Activated CD8-positive, alpha-beta memory T cell treated with anti-CD3 and anti-CD28 coated beads for 48 hours (primary cell): Measurements from ENCODE around the gene DDC.
"Not testable (repeated sequence)": the region's sequence is repeated elsewhere in the genome, so short reads cannot be mapped to it uniquely, and the experiment has no call there.

Experiments used
- DNase-seq, 3 experiments: peaks; one replicate each; pipeline ENCODE4 v3.0.0-alpha.2; 2020; ENCODE audit warnings: low read depth in 2 of 3, low spot score in 2 of 3

DDC gene

GRCh38 chr7:50555594-50556140 is 9.5 kb downstream of the DDC start:
- DNase-seq = no peak

- DNase-seq = no peak
These were observed 10.5 kb downstream of the DDC start for GRCh38 chr7:50554431-50555322.

GRCh38 chr7:50553973-50554372 is 11.2 kb downstream of the DDC start:
- DNase-seq = no peak

- DNase-seq = no peak
These were observed 12.3 kb downstream of the DDC start for GRCh38 chr7:50552921-50553320.

- DNase-seq = no peak
These were observed 13.1 kb downstream of the DDC start for GRCh38 chr7:50552139-50552538.

- not testable (repeated sequence) for DNase-seq
These were observed 19.6 kb downstream of the DDC start for GRCh38 chr7:50545613-50546012.

GRCh38 chr7:50544992-50545391 is 20.2 kb downstream of the DDC start:
- DNase-seq = no peak

GRCh38 chr7:50543776-50544442 is 21.3 kb downstream of the DDC start:
- DNase-seq = no peak

- no peak for DNase-seq
These were observed 23.1 kb downstream of the DDC start for GRCh38 chr7:50542132-50542531.

GRCh38 chr7:50540785-50541579 is 24.2 kb downstream of the DDC start:
- no peak for DNase-seq

- no peak for DNase-seq
These were observed 25.5 kb downstream of the DDC start for GRCh38 chr7:50539725-50540124.

GRCh38 chr7:50538478-50538877 is 26.7 kb downstream of the DDC start:
- no peak for DNase-seq

GRCh38 chr7:50537417-50537816 is 27.8 kb downstream of the DDC start:
- no peak for DNase-seq

GRCh38 chr7:50535291-50535711 is 29.9 kb downstream of the DDC start:
- not testable (repeated sequence) for DNase-seq

- DNase-seq = no peak
These were observed 30.4 kb downstream of the DDC start for GRCh38 chr7:50534690-50535290.

- no peak for DNase-seq
These were observed 31.3 kb downstream of the DDC start for GRCh38 chr7:50533866-50534265.

- no peak for DNase-seq
These were observed 33.3 kb downstream of the DDC start for GRCh38 chr7:50531928-50532327.

GRCh38 chr7:50531401-50531911 is 33.7 kb downstream of the DDC start:
- no peak for DNase-seq

GRCh38 chr7:50530766-50531165 is 34.4 kb downstream of the DDC start:
- no peak for DNase-seq

GRCh38 chr7:50529093-50529862 is 35.9 kb downstream of the DDC start:
- no peak for DNase-seq
